A204.1 (cell line): ENCODE data around the gene XYLT1.

Experiments used
- FAIRE-seq: peaks from 2 replicates; lab custom pipeline; 2012; peaks lifted over from hg19 to GRCh38; lab: Jason Lieb, UNC

The XYLT1 gene

DNA sequence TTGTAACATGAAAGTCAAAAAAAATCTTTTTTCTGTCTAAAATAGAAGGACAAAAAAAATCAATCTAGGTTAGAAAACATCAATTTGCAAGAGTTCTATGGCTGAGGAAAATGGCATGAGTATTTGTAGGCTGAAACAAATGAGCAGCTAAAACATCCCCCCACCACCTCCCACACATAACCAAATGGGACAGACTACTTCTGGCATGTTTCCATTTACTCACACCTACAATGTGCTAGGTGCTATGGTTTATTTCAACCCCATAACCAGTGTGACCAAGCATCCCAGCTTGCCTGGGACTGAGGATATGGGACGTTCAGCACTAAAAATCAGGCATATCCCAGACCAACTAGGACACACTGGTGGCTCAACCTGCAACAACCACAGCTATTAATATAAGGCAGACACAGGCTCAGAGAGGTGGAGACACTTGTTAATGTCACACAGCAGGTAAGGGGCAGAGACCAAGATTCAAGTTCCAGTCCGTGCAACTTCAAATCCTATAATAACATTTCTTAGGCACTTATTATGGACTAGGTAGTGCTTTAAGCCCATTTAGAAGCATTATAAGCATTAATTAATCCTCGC, 96.0 kb downstream of the XYLT1 start:
- no peak for FAIRE-seq

- FAIRE-seq: no peak
Observed at GRCh38 chr16:17373533-17373932, 97.2 kb downstream of the XYLT1 start.

DNA sequence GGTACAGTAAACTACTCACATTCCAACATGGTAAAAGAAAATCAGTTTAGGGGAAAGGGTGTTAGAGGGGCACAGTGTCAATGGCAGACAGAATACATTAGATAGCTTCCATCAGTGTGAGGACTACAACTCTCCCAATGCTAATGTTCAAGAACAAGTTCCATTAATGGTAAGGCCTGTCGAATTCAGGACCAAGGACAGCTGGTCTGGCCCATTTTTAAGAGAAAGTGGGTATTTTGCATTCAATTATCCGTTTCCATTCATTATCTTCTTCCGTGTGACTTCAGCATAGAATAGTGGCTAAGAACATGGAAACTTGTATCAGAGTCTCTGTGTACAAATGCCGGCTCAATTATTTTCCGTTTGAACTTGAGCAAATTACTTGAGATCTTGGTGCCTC, 98.4 kb downstream of the XYLT1 start:
- FAIRE-seq: no peak

GRCh38 chr16:17371299-17371698, 99.5 kb downstream of the XYLT1 start:
- FAIRE-seq: no peak

DNA sequence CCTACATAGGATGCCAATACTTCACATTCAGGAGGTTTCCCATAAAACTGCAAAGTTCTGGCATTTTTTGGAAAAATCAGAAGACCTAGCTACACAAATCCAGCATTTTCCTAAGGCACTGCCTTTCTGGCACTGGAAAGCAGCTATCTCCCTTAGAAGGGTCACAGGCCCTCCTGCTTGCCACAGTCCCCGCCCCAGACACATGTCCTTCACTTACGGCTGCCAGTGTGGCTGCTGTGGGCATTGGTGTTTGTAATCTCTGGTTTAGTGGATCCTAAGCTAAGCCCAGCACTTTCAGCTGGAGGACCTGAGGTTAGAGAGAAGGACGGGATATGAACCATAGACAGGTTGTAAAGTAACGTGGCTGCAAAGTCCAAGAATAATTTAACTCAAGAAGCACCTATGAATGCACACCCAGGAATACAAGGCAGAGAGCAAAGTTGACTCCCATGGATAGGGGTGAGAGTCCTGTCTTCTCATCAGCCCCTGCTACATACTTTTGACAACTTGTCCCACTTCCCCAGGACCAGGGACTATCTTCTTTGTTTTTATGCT, 100.0 kb downstream of the XYLT1 start:
- no peak for FAIRE-seq

- no peak for FAIRE-seq
Observed at GRCh38 chr16:17370223-17370707, 100.5 kb downstream of the XYLT1 start.

DNA sequence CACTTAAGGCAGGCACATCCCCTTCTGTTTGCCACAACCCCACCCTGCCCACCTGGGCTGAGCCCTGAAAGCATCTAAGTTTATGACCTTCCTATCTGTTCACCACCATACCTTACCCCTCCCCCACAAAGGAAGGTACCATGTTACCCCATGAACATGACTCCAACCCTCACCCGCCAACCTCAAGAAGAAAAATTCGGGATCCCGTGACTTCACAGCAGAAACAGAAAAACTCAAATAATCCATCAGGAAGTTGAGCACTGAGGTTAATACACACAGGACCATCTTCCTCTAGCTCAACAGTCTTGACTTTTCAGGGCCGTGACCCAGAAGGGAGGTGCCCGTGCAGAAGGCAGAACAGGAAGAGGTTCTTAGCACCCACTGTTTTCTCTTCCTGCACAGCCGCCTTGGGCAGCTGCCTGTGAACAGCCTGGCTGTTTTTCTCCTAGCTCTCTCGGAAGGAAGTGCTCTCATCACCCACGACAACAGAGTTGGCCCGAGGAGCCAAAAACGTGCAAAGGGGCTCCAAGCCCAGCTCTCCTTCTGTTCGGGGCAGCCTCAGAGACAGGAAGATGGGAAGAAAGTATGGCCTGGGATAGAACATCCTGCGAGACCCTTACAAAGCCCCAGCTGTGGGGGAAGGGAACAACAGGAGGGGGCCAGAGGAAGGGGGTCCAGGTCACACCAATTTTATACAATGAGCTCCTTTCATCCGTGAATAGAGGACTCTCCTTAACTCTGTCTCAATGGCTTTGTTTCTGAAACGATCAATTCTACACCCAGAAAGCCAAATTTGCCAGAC, 101.1 kb downstream of the XYLT1 start:
- FAIRE-seq: no peak

- FAIRE-seq: no peak
Observed at GRCh38 chr16:17368951-17369350, 101.8 kb downstream of the XYLT1 start.

DNA sequence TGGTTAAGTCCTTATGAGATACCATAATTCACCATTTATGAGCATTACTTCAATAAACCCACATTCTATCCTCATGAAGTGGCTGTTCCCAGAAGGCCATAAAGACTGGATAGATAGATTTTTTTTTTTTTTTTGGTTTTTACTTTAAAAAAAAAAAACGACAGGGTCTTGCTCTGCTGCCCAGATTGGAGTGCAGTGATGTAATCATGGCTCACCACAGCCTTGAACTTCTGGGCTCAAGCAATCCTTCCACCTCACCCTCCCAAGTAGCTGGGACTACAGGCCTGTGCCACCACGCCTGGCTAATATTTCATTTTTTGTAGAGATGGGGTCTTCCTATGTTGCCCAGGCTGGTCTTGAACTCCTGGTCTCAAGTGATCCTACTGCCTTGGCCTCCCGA, 102.3 kb downstream of the XYLT1 start:
- no peak for FAIRE-seq

GRCh38 chr16:17367923-17368322, 102.8 kb downstream of the XYLT1 start:
- no peak for FAIRE-seq

GRCh38 chr16:17367036-17367435, 103.7 kb downstream of the XYLT1 start:
- FAIRE-seq: no peak

DNA sequence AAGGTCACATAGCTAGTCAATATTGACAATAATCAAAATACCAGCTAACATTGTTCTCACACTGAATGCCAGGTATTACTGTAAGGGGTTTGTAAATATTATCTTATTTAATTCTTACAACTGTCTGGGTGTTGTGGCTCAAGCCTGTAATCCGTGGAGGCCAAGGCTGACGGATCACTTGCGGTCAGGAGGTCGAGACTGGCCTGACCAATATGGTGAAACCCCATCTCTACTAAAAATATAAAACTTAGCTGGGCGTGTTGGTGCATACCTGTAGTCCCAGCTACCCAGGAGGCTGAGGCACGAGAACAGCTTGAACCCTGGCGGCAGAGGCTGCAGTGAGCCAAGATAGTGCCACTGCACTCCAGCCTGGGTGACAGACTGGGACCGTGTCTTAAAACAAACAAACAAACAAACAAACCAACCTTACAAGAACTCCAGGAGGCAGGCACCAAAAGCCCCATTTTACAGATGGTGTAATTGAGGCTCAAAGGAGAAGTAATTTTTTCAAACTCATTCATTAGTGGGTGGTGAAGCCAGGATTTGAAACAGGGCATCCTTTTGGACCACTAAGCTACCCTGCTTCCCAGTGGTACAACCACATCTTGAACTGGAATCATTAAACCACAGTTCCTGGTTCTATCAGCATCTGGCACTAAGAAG, 104.3 kb downstream of the XYLT1 start:
- no peak for FAIRE-seq

GRCh38 chr16:17365591-17366298, 105.0 kb downstream of the XYLT1 start:
- no peak for FAIRE-seq

DNA sequence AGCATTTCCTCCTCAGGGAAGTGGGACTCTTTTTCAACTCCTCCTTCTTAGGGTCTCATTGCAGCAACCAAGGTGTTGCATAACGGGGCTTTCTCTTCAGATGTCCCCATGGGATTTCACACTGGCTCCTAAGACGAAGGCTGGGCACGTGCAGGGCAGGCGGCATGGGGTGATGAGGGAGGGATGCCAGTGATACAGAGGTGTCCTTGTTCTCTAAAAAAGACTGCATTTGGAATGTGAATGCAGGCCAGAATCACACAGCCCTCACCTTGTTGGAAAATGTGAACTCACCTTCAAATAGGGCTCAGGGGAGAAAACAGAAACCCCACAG, 105.6 kb downstream of the XYLT1 start:
- no peak for FAIRE-seq

GRCh38 chr16:17364319-17365210, 106.2 kb downstream of the XYLT1 start:
- no peak for FAIRE-seq

DNA sequence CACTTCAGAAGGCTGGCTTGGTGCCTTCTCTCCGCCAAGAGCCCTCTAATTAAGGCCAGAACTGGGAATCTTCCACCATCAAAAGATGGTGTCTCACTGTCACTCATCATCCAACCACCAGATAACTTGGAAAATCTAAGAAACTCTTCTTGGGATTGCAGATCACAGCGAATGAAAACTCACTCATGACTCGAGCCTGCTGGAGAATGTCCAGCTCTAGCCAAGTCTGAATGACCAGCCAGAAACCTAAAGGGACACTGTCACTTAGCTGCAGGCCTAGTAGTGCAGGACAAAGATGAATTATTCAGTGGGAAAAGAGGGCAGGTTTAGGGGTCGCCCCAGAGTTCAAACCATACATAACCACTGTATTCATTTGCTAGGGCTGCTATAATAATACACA, 107.8 kb downstream of the XYLT1 start:
- FAIRE-seq: no peak

DNA sequence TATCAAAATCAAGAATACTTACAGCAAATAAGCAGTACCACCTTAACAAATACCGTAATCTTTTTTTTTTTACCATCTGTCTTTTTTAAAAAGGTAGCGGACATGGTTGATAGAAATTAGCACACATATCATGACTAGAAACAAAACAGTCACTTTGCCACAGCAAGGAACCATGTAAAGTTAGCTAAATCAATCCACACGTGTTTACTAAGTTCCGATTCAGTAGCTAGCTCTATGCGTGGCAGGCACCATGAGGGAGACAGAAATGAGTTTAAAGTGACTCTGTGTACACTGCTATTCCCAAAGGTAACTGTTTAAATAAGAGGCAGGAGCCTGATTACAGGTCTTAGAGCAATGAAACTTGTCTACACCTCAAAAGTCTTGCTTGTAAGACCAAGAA, 108.6 kb downstream of the XYLT1 start:
- FAIRE-seq: no peak

- no peak for FAIRE-seq
Observed at GRCh38 chr16:17360693-17361122, 110.1 kb downstream of the XYLT1 start.

- FAIRE-seq: no peak
Observed at GRCh38 chr16:17359788-17360390, 110.9 kb downstream of the XYLT1 start.

- FAIRE-seq: no peak
Observed at GRCh38 chr16:17358846-17359245, 111.9 kb downstream of the XYLT1 start.

DNA sequence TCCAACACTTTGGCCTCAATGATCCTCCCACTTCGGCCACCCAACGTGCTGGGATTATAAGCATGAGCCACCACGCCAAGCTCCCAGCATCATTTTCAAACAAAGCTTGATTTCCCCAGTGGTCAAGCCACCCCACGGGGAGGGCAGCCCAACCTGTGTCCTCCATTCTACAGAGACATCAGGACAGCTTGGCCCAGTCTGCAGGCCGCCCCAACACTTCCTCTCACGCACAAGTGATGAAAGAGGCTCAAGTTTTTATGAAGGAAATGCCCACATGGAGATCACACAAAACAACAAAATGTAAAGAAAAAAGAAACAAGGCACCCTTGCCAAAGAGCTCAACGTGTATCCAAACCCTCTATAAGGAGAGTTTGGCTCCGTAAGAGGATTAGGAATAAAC, 112.4 kb downstream of the XYLT1 start:
- FAIRE-seq: no peak
